Heart left ventricle (tissue), 13 donors: ENCODE results near the gene CIDEC.

Experiments used
- CTCF ChIP-seq, 12 donors: fragments of 200-600 bp; sonication (generic) in 4 of 12; IDR thresholded peaks; one replicate each; pipeline versions ENCODE4 v1.5.0 to v1.8.0; 2018 to 2022; ENCODE audit warnings: antibody characterized with exemption in 12 of 12, mild to moderate bottlenecking in 5 of 12
- POLR2A ChIP-seq, 2 donors: fragments of 450-650 bp; IDR thresholded peaks; one replicate each; pipeline ENCODE4 v1.6.1; 2017; ENCODE audit warnings: antibody characterized with exemption in 2 of 2, mild to moderate bottlenecking in 2 of 2, moderate library complexity in 2 of 2
- donor health status: ischemic (EF 13 %, LVEDD 7.1; RV severe dilation, severe dysfunction).
- donor health status: DM: no; HTN: yes; CAD: no.
- donor health status: DM: no; HTN: no; CAD: no.
- donor health status: ischemic (EF 25% LVEDD 6.9; RV normal size, moderate dysfunction).
- donor health status: ischemic (EF 25% LVEDD 5.7; RV mildly dilated, moderate dysfunction).
- donor health status: ischemic (EF 35%, LVEDD 5.7; RV mildly dilated, moderate dysfunction).
- donor health status: nonischemic (EF 11% LVEDD 7.7; RV severe dilation, severe dysfunction).
- donor health status: DM: yes; HTN: yes; CAD: no.
- donor health status: PGD.
- donor health status: ischemic (EF 29% LVEDD 5.4; RV normal size, mild dysfunction).
- donor health status: nonischemic (EF 23%, LVEDD 6.1; RV moderate dilation, normal function).

- TF ChIP-seq CTCF (IDR thresholded peaks at IDR 0.05) (no peak), POLR2A (IDR thresholded peaks at IDR 0.05) (no peak)
These were observed 38.4 kb upstream of the CIDEC start for GRCh38 chr3:9918261-9919038.
